HEK293 (cell line): Measurements from ENCODE around the gene SH3BP2.

Source experiments
- CTCF ChIA-PET: fragments of 350-600 bp; formaldehyde crosslinking; extraction: SDS; loops from one replicate; lab custom pipeline; 2021; ENCODE audit warnings: antibody characterized with exemption; lab: Yijun Ruan, JAX
- POLR2A ChIA-PET: fragments of 300-600 bp; formaldehyde crosslinking; extraction: SDS; loops from one replicate; lab custom pipeline; 2020; ENCODE audit warnings: antibody characterized with exemption, inconsistent platforms; lab: Yijun Ruan, JAX
- H3K27ac ChIP-seq: fragments of 200-500 bp; sonication (Bioruptor generic); 2 replicates; pipeline ENCODE4 v1.5.1; 2014; ENCODE audit warnings: low read depth, low read length, control low read depth, inconsistent platforms; ENCODE audit errors: extremely low read depth
- H3K36me3 ChIP-seq, 2 experiments: fragments of 200-500 bp in 1 of 2; sonication (Bioruptor generic) in 1 of 2; 1 replicate in 1 of 2; 2 replicates in 1 of 2; pipeline ENCODE4 v1.5.1; 2014 to 2017; ENCODE audit warnings: inconsistent platforms in 2 of 2, low read length in 2 of 2; ENCODE audit not compliant: control insufficient read depth in 2 of 2, insufficient read depth in 1 of 2
- H3K4me1 ChIP-seq: fragments of 200-500 bp; sonication (Bioruptor generic); 2 replicates; pipeline ENCODE4 v1.5.1; 2014; ENCODE audit warnings: mild to moderate bottlenecking, low read length, inconsistent platforms; ENCODE audit not compliant: control insufficient read depth, insufficient read depth
- H3K4me3 ChIP-seq: 2 replicates; pipeline ENCODE4 v1.5.1; 2011; ENCODE audit warnings: low read depth, mild to moderate bottlenecking, control low read depth, low read length, moderate library complexity
- H3K9me3 ChIP-seq: fragments of 200-500 bp; sonication (Bioruptor generic); 2 replicates; pipeline ENCODE4 v1.5.1; 2014; ENCODE audit warnings: low read depth, low read length, inconsistent platforms; ENCODE audit not compliant: control insufficient read depth, insufficient read depth
- EGR2 ChIP-seq: fragments of 450-650 bp; formaldehyde crosslinking; IDR thresholded peaks from 2 replicates; pipeline ENCODE4 v1.5.1; 2016; ENCODE audit warnings: low read depth, missing biosample characterization, missing genetic modification characterization
- FEZF1 ChIP-seq: fragments of 450-650 bp; formaldehyde crosslinking; IDR thresholded peaks from 2 replicates; pipeline ENCODE4 v1.5.1; 2016; ENCODE audit warnings: missing biosample characterization, missing genetic modification characterization
- YY1 ChIP-seq: fragments of 450-650 bp; formaldehyde crosslinking; IDR thresholded peaks from 2 replicates; pipeline ENCODE4 v1.5.1; 2018; ENCODE audit warnings: missing biosample characterization, missing genetic modification characterization
- ZBTB48 ChIP-seq: fragments of 450-650 bp; formaldehyde crosslinking; IDR thresholded peaks from 2 replicates; pipeline ENCODE4 v1.5.1; 2016; ENCODE audit warnings: missing biosample characterization, missing genetic modification characterization
- ZFP69B ChIP-seq: fragments of 450-650 bp; formaldehyde crosslinking; IDR thresholded peaks from 2 replicates; pipeline ENCODE4 v1.5.1; 2016; ENCODE audit warnings: missing biosample characterization, missing genetic modification characterization
- ZNF140 ChIP-seq: fragments of 450-650 bp; formaldehyde crosslinking; IDR thresholded peaks from 2 replicates; pipeline ENCODE4 v1.5.1; 2016; ENCODE audit warnings: missing biosample characterization, missing genetic modification characterization
- ZNF146 ChIP-seq: fragments of 450-650 bp; formaldehyde crosslinking; IDR thresholded peaks from 2 replicates; pipeline ENCODE4 v1.5.1; 2016; ENCODE audit warnings: missing biosample characterization, missing genetic modification characterization
- ZNF155 ChIP-seq: fragments of 450-650 bp; formaldehyde crosslinking; IDR thresholded peaks from 2 replicates; pipeline ENCODE4 v1.5.1; 2016; ENCODE audit warnings: missing biosample characterization, missing genetic modification characterization
- ZNF223 ChIP-seq: fragments of 450-650 bp; formaldehyde crosslinking; IDR thresholded peaks from 2 replicates; pipeline ENCODE4 v1.5.1; 2016; ENCODE audit warnings: missing biosample characterization, missing genetic modification characterization
- ZNF248 ChIP-seq: fragments of 450-650 bp; formaldehyde crosslinking; IDR thresholded peaks from 2 replicates; pipeline ENCODE4 v1.5.1; 2017; ENCODE audit warnings: missing biosample characterization, missing genetic modification characterization
- ZNF274 ChIP-seq, 2 experiments: fragments of 200-500 bp in 1 of 2; fragments of 450-650 bp in 1 of 2; sonication (Bioruptor generic) in 1 of 2; formaldehyde crosslinking in 1 of 2; IDR thresholded peaks; 2 replicates each; pipeline versions ENCODE4 v1.5.1 to v1.6.1; 2014 to 2016; ENCODE audit warnings: borderline replicate concordance in 1 of 2, inconsistent platforms in 1 of 2, low read length in 1 of 2, missing biosample characterization in 1 of 2, missing genetic modification characterization in 1 of 2
- ZNF37A ChIP-seq: fragments of 450-650 bp; IDR thresholded peaks from 2 replicates; pipeline ENCODE4 v1.5.1; 2018; ENCODE audit warnings: missing biosample characterization, missing genetic modification characterization
- ZNF623 ChIP-seq: fragments of 450-650 bp; formaldehyde crosslinking; IDR thresholded peaks from 2 replicates; pipeline ENCODE4 v1.5.1; 2016; ENCODE audit warnings: missing biosample characterization, missing genetic modification characterization
- ZNF626 ChIP-seq: fragments of 450-650 bp; sonication (Bioruptor Pico); formaldehyde crosslinking; IDR thresholded peaks from 2 replicates; pipeline ENCODE4 v1.5.1; 2018; ENCODE audit warnings: missing biosample characterization, missing genetic modification characterization, inconsistent platforms
- TF ChIP-seq, protein P1 (sequence below): fragments of 450-650 bp; formaldehyde crosslinking; IDR thresholded peaks from 2 replicates; pipeline ENCODE4 v1.5.1; 2016; ENCODE audit warnings: missing biosample characterization, missing genetic modification characterization, borderline replicate concordance
- TF ChIP-seq, protein P2 (sequence below): fragments of 450-650 bp; formaldehyde crosslinking; IDR thresholded peaks from 2 replicates; pipeline ENCODE4; 2016; ENCODE audit warnings: missing biosample characterization, missing genetic modification characterization
- TF ChIP-seq, protein P3 (sequence below): fragments of 450-650 bp; IDR thresholded peaks from 2 replicates; pipeline ENCODE4 v1.5.1; 2018; ENCODE audit warnings: missing biosample characterization, mild to moderate bottlenecking, missing genetic modification characterization
- TF ChIP-seq, protein P4 (sequence below): fragments of 450-650 bp; formaldehyde crosslinking; IDR thresholded peaks from 2 replicates; pipeline ENCODE4 v1.5.1; 2016; ENCODE audit warnings: missing biosample characterization, missing genetic modification characterization
- TF ChIP-seq, protein P5 (sequence below): fragments of 450-650 bp; formaldehyde crosslinking; IDR thresholded peaks from 2 replicates; pipeline ENCODE4 v1.5.1; 2016; ENCODE audit warnings: missing biosample characterization, missing genetic modification characterization
- TF ChIP-seq, protein P6 (sequence below): fragments of 450-650 bp; formaldehyde crosslinking; IDR thresholded peaks from 2 replicates; pipeline ENCODE4 v1.5.1; 2017; ENCODE audit warnings: missing biosample characterization, missing genetic modification characterization
- TF ChIP-seq, protein P7 (sequence below): IDR thresholded peaks from 2 replicates; pipeline ENCODE4 v1.6.1; 2011; ENCODE audit warnings: mild to moderate bottlenecking, low read depth, low read length, borderline replicate concordance
- TF ChIP-seq, protein P8 (sequence below): sonication (generic); formaldehyde crosslinking; IDR thresholded peaks from 2 replicates; pipeline ENCODE4 v1.8.1; 2022; ENCODE audit warnings: mild to moderate bottlenecking, moderate library complexity, missing genetic modification reagents
- TF ChIP-seq, protein P9 (sequence below): fragments of 450-650 bp; formaldehyde crosslinking; IDR thresholded peaks from 2 replicates; pipeline ENCODE4 v1.5.0; 2017; ENCODE audit warnings: missing biosample characterization, missing genetic modification characterization, borderline replicate concordance

The SH3BP2 gene

DNA sequence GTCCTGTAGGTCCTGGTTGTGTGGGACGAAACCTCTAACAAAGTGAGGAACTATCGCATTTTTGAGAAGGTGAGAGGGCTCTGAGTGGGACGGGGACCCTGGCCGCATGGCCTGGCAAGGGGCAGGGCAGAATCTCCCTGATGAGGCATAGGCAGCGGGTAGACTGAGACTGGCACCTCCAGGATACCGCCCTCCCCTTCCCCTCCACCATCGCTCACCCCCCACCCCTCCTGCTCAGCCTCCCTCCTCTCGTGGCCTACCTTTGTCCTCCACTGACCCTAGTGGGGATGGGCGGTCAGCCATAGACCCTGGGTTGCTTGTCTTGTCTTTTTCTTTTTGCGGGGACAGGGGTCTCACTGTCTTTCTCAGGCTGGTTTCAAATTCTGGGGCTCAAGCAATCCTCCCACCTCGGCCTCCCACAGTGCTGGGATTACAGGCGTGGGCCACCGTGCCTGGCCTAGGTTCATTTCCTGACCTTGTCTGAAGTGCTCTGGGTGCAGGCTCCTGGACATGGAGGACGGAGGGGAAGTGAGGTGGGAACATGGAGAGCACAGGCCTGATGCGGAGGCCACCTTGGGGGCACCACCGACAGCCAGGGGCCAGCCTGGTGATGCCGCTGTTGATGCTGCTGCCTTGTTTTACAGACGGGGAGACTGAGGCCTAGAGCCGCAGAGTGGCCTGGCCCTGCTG, 40.2 kb downstream of the SH3BP2 start (continued):
- TF ChIP-seq, protein P1, sequence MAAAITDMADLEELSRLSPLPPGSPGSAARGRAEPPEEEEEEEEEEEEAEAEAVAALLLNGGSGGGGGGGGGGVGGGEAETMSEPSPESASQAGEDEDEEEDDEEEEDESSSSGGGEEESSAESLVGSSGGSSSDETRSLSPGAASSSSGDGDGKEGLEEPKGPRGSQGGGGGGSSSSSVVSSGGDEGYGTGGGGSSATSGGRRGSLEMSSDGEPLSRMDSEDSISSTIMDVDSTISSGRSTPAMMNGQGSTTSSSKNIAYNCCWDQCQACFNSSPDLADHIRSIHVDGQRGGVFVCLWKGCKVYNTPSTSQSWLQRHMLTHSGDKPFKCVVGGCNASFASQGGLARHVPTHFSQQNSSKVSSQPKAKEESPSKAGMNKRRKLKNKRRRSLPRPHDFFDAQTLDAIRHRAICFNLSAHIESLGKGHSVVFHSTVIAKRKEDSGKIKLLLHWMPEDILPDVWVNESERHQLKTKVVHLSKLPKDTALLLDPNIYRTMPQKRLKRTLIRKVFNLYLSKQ (tag by site-specific recombination): no peak
- TF ChIP-seq ZNF223 (no peak), ZNF626 (tag by site-specific recombination) (no peak), ZNF274 (IDR thresholded peaks at IDR 0.05; ENCODE audit: low read length) (no peak), ZNF274 (tag by site-specific recombination; IDR thresholded peaks at IDR 0.05; ENCODE audit: borderline replicate concordance) (no peak), ZFP69B (tag by site-specific recombination) (no peak), FEZF1 (tag by site-specific recombination) (no peak), ZNF146 (tag by site-specific recombination) (no peak)
- TF ChIP-seq, protein P2, sequence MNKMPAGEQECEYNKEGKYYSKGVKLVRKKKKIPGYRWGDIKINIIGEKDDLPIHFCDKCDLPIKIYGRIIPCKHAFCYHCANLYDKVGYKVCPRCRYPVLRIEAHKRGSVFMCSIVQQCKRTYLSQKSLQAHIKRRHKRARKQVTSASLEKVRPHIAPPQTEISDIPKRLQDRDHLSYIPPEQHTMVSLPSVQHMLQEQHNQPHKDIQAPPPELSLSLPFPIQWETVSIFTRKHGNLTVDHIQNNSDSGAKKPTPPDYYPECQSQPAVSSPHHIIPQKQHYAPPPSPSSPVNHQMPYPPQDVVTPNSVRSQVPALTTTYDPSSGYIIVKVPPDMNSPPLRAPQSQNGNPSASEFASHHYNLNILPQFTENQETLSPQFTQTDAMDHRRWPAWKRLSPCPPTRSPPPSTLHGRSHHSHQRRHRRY (tag by site-specific recombination): no peak
- TF ChIP-seq, protein P3, sequence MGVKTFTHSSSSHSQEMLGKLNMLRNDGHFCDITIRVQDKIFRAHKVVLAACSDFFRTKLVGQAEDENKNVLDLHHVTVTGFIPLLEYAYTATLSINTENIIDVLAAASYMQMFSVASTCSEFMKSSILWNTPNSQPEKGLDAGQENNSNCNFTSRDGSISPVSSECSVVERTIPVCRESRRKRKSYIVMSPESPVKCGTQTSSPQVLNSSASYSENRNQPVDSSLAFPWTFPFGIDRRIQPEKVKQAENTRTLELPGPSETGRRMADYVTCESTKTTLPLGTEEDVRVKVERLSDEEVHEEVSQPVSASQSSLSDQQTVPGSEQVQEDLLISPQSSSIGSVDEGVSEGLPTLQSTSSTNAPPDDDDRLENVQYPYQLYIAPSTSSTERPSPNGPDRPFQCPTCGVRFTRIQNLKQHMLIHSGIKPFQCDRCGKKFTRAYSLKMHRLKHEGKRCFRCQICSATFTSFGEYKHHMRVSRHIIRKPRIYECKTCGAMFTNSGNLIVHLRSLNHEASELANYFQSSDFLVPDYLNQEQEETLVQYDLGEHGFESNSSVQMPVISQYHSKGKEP (tag by site-specific recombination): no peak
- TF ChIP-seq, protein P4, sequence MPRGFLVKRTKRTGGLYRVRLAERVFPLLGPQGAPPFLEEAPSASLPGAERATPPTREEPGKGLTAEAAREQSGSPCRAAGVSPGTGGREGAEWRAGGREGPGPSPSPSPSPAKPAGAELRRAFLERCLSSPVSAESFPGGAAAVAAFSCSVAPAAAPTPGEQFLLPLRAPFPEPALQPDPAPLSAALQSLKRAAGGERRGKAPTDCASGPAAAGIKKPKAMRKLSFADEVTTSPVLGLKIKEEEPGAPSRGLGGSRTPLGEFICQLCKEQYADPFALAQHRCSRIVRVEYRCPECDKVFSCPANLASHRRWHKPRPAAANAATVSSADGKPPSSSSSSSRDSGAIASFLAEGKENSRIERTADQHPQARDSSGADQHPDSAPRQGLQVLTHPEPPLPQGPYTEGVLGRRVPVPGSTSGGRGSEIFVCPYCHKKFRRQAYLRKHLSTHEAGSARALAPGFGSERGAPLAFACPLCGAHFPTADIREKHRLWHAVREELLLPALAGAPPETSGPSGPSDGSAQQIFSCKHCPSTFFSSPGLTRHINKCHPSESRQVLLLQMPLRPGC: no peak
- TF ChIP-seq, all 188 proteins: peak for 0

DNA sequence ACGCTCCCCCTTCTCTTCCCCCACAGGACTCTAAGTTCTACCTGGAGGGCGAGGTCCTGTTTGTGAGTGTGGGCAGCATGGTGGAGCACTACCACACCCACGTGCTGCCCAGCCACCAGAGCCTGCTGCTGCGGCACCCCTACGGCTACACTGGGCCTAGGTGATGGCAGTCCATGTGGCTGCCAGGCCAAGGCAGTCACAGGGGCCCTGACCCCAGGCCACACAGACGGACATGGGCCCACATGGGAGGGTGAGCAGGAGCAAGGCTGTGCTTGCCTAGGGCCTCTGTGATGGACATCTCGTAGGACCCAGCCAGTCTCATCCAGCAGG, 40.8 kb downstream of the SH3BP2 start:
- ChIA-PET CTCF (no interaction called here), POLR2A (no interaction called here)
- no peak overlapping the region for H3K4me3 ChIP-seq
- no peaks in the 10 kb centered on the region for H3K4me1 ChIP-seq
- no peak overlapping the region for H3K27ac ChIP-seq
- H3K36me3 ChIP-seq: peaks cover 0 to 69% of the 10 kb centered on the region in 2 experiments; a peak in 1 of 3 replicates
- no peaks in the 10 kb centered on the region for H3K9me3 ChIP-seq
- no peak for TF ChIP-seq EGR2 (tag by site-specific recombination)
- TF ChIP-seq ZNF140 (tag by site-specific recombination): no peak
- TF ChIP-seq, protein P5, sequence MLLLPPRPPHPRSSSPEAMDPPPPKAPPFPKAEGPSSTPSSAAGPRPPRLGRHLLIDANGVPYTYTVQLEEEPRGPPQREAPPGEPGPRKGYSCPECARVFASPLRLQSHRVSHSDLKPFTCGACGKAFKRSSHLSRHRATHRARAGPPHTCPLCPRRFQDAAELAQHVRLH: no peak
- TF ChIP-seq, protein P6, sequence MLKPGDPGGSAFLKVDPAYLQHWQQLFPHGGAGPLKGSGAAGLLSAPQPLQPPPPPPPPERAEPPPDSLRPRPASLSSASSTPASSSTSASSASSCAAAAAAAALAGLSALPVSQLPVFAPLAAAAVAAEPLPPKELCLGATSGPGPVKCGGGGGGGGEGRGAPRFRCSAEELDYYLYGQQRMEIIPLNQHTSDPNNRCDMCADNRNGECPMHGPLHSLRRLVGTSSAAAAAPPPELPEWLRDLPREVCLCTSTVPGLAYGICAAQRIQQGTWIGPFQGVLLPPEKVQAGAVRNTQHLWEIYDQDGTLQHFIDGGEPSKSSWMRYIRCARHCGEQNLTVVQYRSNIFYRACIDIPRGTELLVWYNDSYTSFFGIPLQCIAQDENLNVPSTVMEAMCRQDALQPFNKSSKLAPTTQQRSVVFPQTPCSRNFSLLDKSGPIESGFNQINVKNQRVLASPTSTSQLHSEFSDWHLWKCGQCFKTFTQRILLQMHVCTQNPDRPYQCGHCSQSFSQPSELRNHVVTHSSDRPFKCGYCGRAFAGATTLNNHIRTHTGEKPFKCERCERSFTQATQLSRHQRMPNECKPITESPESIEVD (tag by site-specific recombination): no peak
- TF ChIP-seq, protein P7, sequence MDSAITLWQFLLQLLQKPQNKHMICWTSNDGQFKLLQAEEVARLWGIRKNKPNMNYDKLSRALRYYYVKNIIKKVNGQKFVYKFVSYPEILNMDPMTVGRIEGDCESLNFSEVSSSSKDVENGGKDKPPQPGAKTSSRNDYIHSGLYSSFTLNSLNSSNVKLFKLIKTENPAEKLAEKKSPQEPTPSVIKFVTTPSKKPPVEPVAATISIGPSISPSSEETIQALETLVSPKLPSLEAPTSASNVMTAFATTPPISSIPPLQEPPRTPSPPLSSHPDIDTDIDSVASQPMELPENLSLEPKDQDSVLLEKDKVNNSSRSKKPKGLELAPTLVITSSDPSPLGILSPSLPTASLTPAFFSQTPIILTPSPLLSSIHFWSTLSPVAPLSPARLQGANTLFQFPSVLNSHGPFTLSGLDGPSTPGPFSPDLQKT: no peak
- no peak for TF ChIP-seq ZNF37A (tag by site-specific recombination)
- no peak for TF ChIP-seq YY1
- no peak for TF ChIP-seq ZNF623 (tag by site-specific recombination)
- TF ChIP-seq ZNF155 (tag by site-specific recombination): no peak
- TF ChIP-seq, protein P8, sequence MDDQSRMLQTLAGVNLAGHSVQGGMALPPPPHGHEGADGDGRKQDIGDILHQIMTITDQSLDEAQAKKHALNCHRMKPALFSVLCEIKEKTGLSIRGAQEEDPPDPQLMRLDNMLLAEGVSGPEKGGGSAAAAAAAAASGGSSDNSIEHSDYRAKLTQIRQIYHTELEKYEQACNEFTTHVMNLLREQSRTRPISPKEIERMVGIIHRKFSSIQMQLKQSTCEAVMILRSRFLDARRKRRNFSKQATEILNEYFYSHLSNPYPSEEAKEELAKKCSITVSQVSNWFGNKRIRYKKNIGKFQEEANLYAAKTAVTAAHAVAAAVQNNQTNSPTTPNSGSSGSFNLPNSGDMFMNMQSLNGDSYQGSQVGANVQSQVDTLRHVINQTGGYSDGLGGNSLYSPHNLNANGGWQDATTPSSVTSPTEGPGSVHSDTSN (CRISPR knock-in tag): no peak
- TF ChIP-seq ZBTB48 (tag by site-specific recombination): no peak
- TF ChIP-seq FEZF1 (tag by site-specific recombination): no peak
- TF ChIP-seq, protein P9, sequence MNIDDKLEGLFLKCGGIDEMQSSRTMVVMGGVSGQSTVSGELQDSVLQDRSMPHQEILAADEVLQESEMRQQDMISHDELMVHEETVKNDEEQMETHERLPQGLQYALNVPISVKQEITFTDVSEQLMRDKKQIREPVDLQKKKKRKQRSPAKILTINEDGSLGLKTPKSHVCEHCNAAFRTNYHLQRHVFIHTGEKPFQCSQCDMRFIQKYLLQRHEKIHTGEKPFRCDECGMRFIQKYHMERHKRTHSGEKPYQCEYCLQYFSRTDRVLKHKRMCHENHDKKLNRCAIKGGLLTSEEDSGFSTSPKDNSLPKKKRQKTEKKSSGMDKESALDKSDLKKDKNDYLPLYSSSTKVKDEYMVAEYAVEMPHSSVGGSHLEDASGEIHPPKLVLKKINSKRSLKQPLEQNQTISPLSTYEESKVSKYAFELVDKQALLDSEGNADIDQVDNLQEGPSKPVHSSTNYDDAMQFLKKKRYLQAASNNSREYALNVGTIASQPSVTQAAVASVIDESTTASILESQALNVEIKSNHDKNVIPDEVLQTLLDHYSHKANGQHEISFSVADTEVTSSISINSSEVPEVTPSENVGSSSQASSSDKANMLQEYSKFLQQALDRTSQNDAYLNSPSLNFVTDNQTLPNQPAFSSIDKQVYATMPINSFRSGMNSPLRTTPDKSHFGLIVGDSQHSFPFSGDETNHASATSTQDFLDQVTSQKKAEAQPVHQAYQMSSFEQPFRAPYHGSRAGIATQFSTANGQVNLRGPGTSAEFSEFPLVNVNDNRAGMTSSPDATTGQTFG (tag by site-specific recombination): no peak
- TF ChIP-seq ZNF248 (tag by site-specific recombination): no peak
